Mesenchymal stem cell (in vitro differentiated cells and primary cell): ENCODE results near the gene SBSN.

Experiments used
- DNase-seq: peaks from one replicate; pipeline ENCODE4 v3.0.0-alpha.2; 2013
- H2AFZ ChIP-seq: one replicate; pipeline ENCODE4 v1.6.1; 2013; ENCODE audit warnings: low read depth, mild to moderate bottlenecking, control low read depth, inconsistent platforms, low read length, moderate library complexity
- H2AK5ac ChIP-seq: 2 replicates; pipeline ENCODE4 v1.6.1; 2013; ENCODE audit warnings: low read length, moderate library complexity, mild to moderate bottlenecking, inconsistent platforms; ENCODE audit not compliant: severe bottlenecking
- H2BK120ac ChIP-seq: one replicate; pipeline ENCODE4 v1.6.1; 2013; ENCODE audit warnings: low read depth, mild to moderate bottlenecking, inconsistent platforms, low read length, moderate library complexity
- H2BK12ac ChIP-seq, 2 experiments: one replicate each; pipeline ENCODE4 v1.6.1; 2013; ENCODE audit warnings: inconsistent platforms in 2 of 2, low read length in 2 of 2, mild to moderate bottlenecking in 2 of 2, moderate library complexity in 2 of 2, control low read depth in 1 of 2
- H2BK15ac ChIP-seq: one replicate; pipeline ENCODE4 v1.6.1; 2013; ENCODE audit warnings: mild to moderate bottlenecking, low read depth, inconsistent platforms; ENCODE audit not compliant: poor library complexity, severe bottlenecking
- H2BK5ac ChIP-seq: 2 replicates; pipeline ENCODE4 v1.6.1; 2013; ENCODE audit warnings: low read depth, mild to moderate bottlenecking, low read length, control low read depth, inconsistent platforms; ENCODE audit not compliant: poor library complexity, severe bottlenecking
- H3K14ac ChIP-seq, 2 experiments: one replicate each; pipeline ENCODE4 v1.6.1; 2013; ENCODE audit warnings: inconsistent platforms in 2 of 2, low read length in 2 of 2, control low read depth in 1 of 2, mild to moderate bottlenecking in 1 of 2, moderate library complexity in 1 of 2
- H3K18ac ChIP-seq, 2 experiments: one replicate each; pipeline ENCODE4 v1.6.1; 2013; ENCODE audit warnings: inconsistent platforms in 2 of 2, low read length in 2 of 2, control low read depth in 1 of 2, low read depth in 1 of 2, mild to moderate bottlenecking in 1 of 2
- H3K23ac ChIP-seq, 2 experiments: one replicate each; pipeline ENCODE4 v1.6.1; 2013; ENCODE audit warnings: inconsistent platforms in 2 of 2, low read length in 2 of 2, mild to moderate bottlenecking in 2 of 2, moderate library complexity in 2 of 2, control low read depth in 1 of 2
- H3K27ac ChIP-seq: 2 replicates; pipeline ENCODE4 v1.5.1; 2013; ENCODE audit warnings: mild to moderate bottlenecking, moderate library complexity, low read length, control low read depth, inconsistent platforms; ENCODE audit not compliant: poor library complexity, severe bottlenecking
- H3K27me3 ChIP-seq, 2 experiments: 2 replicates each; pipeline versions ENCODE4 v1.6.1 to v1.7.0; 2013; ENCODE audit warnings: low read length in 2 of 2, mild to moderate bottlenecking in 2 of 2, moderate library complexity in 2 of 2, control low read depth in 1 of 2, inconsistent platforms in 1 of 2; ENCODE audit not compliant: control insufficient read depth in 1 of 2, insufficient read depth in 1 of 2
- H3K36me3 ChIP-seq, 2 experiments: 2 replicates each; pipeline versions ENCODE4 v1.6.1 to v1.7.0; 2013; ENCODE audit warnings: low read length in 2 of 2, control low read depth in 1 of 2, inconsistent platforms in 1 of 2, low read depth in 1 of 2, mild to moderate bottlenecking in 1 of 2; ENCODE audit not compliant: insufficient read depth in 2 of 2, control insufficient read depth in 1 of 2
- H3K4ac ChIP-seq, 2 experiments: one replicate each; pipeline ENCODE4 v1.6.1; 2013; ENCODE audit warnings: inconsistent platforms in 2 of 2, low read length in 2 of 2, mild to moderate bottlenecking in 2 of 2, moderate library complexity in 2 of 2, control low read depth in 1 of 2, low read depth in 1 of 2
- H3K4me1 ChIP-seq: 2 replicates; pipeline ENCODE4 v1.6.1; 2013; ENCODE audit warnings: low read depth, low read length, control low read depth; ENCODE audit not compliant: control insufficient read depth, insufficient read depth
- H3K4me2 ChIP-seq: 2 replicates; pipeline ENCODE4 v1.6.1; 2013; ENCODE audit warnings: low read length, mild to moderate bottlenecking, inconsistent platforms; ENCODE audit not compliant: poor library complexity, severe bottlenecking
- H3K4me3 ChIP-seq, 2 experiments: 2 replicates each; pipeline versions ENCODE4 v1.5.1 to v1.7.0; 2013; ENCODE audit warnings: low read length in 2 of 2, mild to moderate bottlenecking in 2 of 2, control low read depth in 1 of 2, low read depth in 1 of 2; ENCODE audit not compliant: insufficient read depth in 1 of 2
- H3K79me1 ChIP-seq: replicated peaks from 2 replicates; pipeline ENCODE4 v1.6.1; 2013; ENCODE audit warnings: mild to moderate bottlenecking, control low read depth, low read length, inconsistent platforms; ENCODE audit not compliant: poor library complexity, severe bottlenecking
- H3K9ac ChIP-seq: 2 replicates; pipeline ENCODE4 v1.7.0; 2013; ENCODE audit warnings: mild to moderate bottlenecking, low read length, moderate library complexity
- H3K9me3 ChIP-seq: 2 replicates; pipeline ENCODE4 v1.7.0; 2013; ENCODE audit warnings: mild to moderate bottlenecking, low read length; ENCODE audit not compliant: control insufficient read depth
- H4K8ac ChIP-seq: one replicate; pipeline ENCODE4 v1.6.1; 2013; ENCODE audit warnings: inconsistent platforms, mild to moderate bottlenecking, low read length, moderate library complexity
- H4K91ac ChIP-seq: one replicate; pipeline ENCODE4 v1.6.1; 2013; ENCODE audit warnings: mild to moderate bottlenecking, low read length, inconsistent platforms
- WGBS: methylation state at CpG from one replicate; pipeline ENCODE4 v1.1.7; 2013; ENCODE audit warnings: mixed read lengths; 5-methylcytosine and 5-hydroxymethylcytosine counted together

The SBSN gene

GRCh38 chr19:35529241-35530218, 1.4 kb upstream of the SBSN start:
- Histone ChIP-seq H3K4me2 (no peak overlapping the region), H3K36me3 (no peaks in the 10 kb centered on the region), H3K4ac (no peak overlapping the region), H3K79me1 (no peaks in the 10 kb centered on the region), H4K91ac (no peak overlapping the region), H2BK120ac (no peak overlapping the region), H4K8ac (no peak overlapping the region), H2BK12ac (no peak overlapping the region), H3K23ac (no peak overlapping the region), H2AK5ac (no peak overlapping the region), H3K27ac (no peak overlapping the region), H3K4me3 (no peak overlapping the region), H3K18ac (no peak overlapping the region), H3K14ac (no peak overlapping the region), H3K9me3 (no peaks in the 10 kb centered on the region), H2AFZ (no peak overlapping the region), H2BK5ac (no peak overlapping the region), H3K27me3 (peaks cover 28 to 36% of the 10 kb centered on the region in 2 experiments), H2BK15ac (no peak overlapping the region), H3K4me1 (no peaks in the 10 kb centered on the region), H3K9ac (no peak overlapping the region)
- no peak for DNase-seq
- whole genome bisulfite sequencing = 80% methylated on average over 18 of the region's 19 CpGs

- WGBS = 72% methylated on average over 4 of the region's 4 CpGs
- H3K23ac ChIP-seq = no peak overlapping the region
These were observed 2.2 kb downstream of the SBSN start for GRCh38 chr19:35525873-35526272.

GRCh38 chr19:35524181-35524837, 3.8 kb downstream of the SBSN start:
- Histone ChIP-seq H3K4me1 (no peaks in the 10 kb centered on the region), H3K4me2 (no peak overlapping the region), H2BK15ac (no peak overlapping the region), H3K9ac (no peak overlapping the region), H3K27me3 (peaks cover 7 to 18% of the 10 kb centered on the region in 2 experiments), H4K91ac (no peak overlapping the region), H3K27ac (no peak overlapping the region), H3K18ac (no peak overlapping the region), H3K9me3 (no peaks in the 10 kb centered on the region), H2BK5ac (no peak overlapping the region), H2BK120ac (no peak overlapping the region), H3K79me1 (no peaks in the 10 kb centered on the region), H2AK5ac (no peak overlapping the region), H2AFZ (no peak overlapping the region), H3K14ac (no peak overlapping the region), H4K8ac (no peak overlapping the region), H3K36me3 (no peaks in the 10 kb centered on the region), H3K4ac (no peak overlapping the region), H2BK12ac (no peak overlapping the region), H3K23ac (no peak overlapping the region), H3K4me3 (no peak overlapping the region)
- WGBS = 21% methylated on average over 11 of the region's 11 CpGs
- DNase-seq = no peak

More at GRCh38 chr19:35525873-35526272, 2.2 kb downstream of the SBSN start:
- H3K9ac ChIP-seq = no peak overlapping the region
- no peaks in the 10 kb centered on the region for H3K4me1 ChIP-seq
- no peak overlapping the region for H2BK12ac ChIP-seq
- H4K8ac ChIP-seq = no peak overlapping the region
- H3K9me3 ChIP-seq = no peaks in the 10 kb centered on the region
- no peak overlapping the region for H3K18ac ChIP-seq
- no peak overlapping the region for H2BK120ac ChIP-seq
- H3K27ac ChIP-seq = no peak overlapping the region
- H2BK15ac ChIP-seq = no peak overlapping the region
- H2AFZ ChIP-seq = no peak overlapping the region
- no peak overlapping the region for H3K4me2 ChIP-seq
- no peak overlapping the region for H3K14ac ChIP-seq
- no peak overlapping the region for H2BK5ac ChIP-seq
- no peak overlapping the region for H3K4me3 ChIP-seq
- no peak overlapping the region for H2AK5ac ChIP-seq
- no peak overlapping the region for H4K91ac ChIP-seq
- no peak overlapping the region for H3K4ac ChIP-seq
- no peak for DNase-seq
- no peaks in the 10 kb centered on the region for H3K36me3 ChIP-seq
- no peaks in the 10 kb centered on the region for H3K79me1 ChIP-seq
- H3K27me3 ChIP-seq = peaks cover 7 to 18% of the 10 kb centered on the region in 2 experiments

- WGBS = 75% methylated on average over 12 of the region's 12 CpGs
- Histone ChIP-seq H3K9me3 (no peaks in the 10 kb centered on the region), H2AFZ (no peak overlapping the region), H3K27me3 (peaks cover 7 to 18% of the 10 kb centered on the region in 2 experiments), H3K23ac (no peak overlapping the region), H4K91ac (no peak overlapping the region), H4K8ac (no peak overlapping the region), H2BK5ac (no peak overlapping the region), H2BK15ac (no peak overlapping the region), H2BK120ac (no peak overlapping the region), H3K4me1 (peaks cover 4% of the 10 kb centered on the region), H3K14ac (no peak overlapping the region), H3K79me1 (no peaks in the 10 kb centered on the region), H3K4me3 (no peak overlapping the region), H3K4ac (no peak overlapping the region), H3K36me3 (no peaks in the 10 kb centered on the region), H3K18ac (no peak overlapping the region), H3K27ac (no peak overlapping the region), H2BK12ac (no peak overlapping the region), H2AK5ac (no peak overlapping the region), H3K9ac (no peak overlapping the region), H3K4me2 (no peak overlapping the region)
- DNase-seq = no peak
These were observed 5.3 kb downstream of the SBSN start for GRCh38 chr19:35522745-35523327.
